Cardiac atrium fibroblast (primary cell): ENCODE measurements around the gene TSPO. TPM values are rescaled to one million over a fixed set of nuclear protein-coding genes. Genes with fewer than 3 reads are reported as not detected.

Source experiments
- total RNA-seq: library from RNA; depleted of rRNA; stranded (reverse); fragments of >200 nt; gene quantifications from 2 replicates; pipeline ENCODE4 v1.2.3, GENCODE V29; 2015

TSPO gene
- total RNA-seq, result 669 and 696 TPM in 2 replicates

DNA sequence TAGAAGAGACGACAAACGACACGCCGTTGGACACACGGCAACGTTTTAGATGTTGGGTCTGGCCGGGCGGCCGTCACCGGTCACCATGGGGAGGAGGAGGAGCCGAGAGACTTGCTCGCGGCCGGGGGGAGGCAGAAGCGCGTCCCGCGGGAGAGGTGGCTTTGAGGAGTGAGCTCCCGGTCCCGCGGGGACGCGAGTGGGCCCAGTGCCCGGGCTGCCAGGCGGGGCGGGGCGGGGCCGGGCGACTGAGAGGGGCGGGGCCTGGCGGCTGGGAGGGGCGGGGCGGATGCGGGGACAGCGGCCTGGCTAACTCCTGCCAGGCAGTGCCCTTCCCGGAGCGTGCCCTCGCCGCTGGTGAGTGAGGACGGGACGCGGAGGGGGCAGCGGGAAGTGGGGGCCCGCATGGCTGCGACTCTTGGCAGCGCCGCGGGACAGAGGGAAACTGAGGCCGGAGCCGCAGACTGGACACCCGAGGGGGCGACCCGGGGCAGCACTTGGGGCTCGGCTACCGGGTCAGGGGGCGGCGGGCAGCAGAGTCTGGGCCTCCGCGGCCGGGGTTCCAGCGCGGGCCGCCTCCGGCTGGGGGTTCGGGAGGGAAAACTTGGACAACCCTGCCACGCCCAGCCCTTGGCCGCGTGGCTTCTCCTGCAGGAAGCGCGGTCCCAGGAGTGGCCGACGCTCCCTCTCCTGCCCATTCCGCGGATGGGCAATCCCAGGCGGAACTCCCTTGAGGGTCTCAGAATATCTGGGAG lies at the start of gene TSPO:
TSS of gene TSPO (plus strand) at position 309 of the 752 bp plus-strand sequence. CDS start 7,680 bp downstream, outside the sequence.

DNA sequence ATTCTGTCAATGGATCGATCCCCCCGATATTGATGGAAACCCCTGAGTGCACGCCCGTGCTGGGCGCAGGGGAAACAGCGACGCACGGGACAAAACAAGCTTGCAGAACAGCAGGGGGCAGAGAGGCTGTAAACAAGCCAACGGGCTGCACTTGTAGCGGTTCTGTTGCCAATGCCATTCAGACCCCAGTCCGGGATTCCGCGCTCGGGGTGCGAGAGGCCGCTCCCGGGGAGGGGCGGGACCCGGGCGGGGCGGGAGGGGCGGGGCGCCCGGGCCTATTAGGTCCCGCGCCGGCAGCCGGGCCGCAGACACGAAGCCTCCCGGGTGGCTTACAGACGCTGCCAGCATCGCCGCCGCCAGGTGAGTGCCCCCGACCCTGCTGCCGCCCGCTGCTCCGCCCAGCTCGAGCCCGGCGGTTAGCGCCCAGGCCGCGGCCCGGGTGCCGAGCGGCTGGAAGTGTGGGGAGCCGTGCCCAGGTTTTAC lies 40.9 kb upstream of the TSPO start, which contains the start of gene BIK:
TSS of gene BIK (plus strand) at position 307 of the 483 bp plus-strand sequence. CDS start 13,273 bp downstream, outside the sequence.

DNA sequence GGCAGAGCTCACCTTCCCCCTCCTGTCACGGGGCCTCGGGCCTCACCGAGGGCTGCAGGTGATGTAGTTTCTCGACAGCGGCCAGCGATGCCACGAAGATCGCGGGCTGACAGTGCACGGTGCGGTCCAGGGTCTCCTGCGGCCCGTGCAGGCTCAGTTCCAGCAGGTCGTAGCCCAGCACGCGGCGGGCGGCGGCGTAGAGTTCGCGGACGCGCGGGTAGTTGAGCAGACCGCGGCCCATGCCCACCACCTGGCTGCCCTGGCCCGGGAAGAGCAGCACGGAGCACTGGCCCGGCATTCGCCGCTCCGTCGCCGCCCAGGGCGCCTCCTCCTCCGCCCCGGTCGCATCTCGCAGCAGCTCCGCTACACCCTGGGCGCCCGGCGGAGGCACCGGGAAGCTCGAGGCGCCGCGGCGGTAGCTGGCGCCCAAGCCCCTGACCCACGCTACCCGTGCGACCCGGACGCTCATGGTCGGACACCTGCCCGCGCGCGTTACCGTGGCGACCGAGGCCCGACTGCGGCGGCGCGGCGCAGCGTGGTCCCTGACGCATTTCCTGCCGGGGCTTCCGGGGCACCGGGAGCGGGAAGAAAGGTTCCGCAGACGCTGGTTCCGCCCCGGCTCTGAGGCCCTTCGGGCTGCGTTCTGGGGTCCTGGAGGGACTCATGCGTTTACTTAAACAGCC lies 8.3 kb upstream of the TSPO start, which contains the start of gene MCAT:
TSS of gene MCAT (minus strand) at position 519 of the 683 bp plus-strand sequence. CDS start at position 469, 50 bp downstream.

DNA sequence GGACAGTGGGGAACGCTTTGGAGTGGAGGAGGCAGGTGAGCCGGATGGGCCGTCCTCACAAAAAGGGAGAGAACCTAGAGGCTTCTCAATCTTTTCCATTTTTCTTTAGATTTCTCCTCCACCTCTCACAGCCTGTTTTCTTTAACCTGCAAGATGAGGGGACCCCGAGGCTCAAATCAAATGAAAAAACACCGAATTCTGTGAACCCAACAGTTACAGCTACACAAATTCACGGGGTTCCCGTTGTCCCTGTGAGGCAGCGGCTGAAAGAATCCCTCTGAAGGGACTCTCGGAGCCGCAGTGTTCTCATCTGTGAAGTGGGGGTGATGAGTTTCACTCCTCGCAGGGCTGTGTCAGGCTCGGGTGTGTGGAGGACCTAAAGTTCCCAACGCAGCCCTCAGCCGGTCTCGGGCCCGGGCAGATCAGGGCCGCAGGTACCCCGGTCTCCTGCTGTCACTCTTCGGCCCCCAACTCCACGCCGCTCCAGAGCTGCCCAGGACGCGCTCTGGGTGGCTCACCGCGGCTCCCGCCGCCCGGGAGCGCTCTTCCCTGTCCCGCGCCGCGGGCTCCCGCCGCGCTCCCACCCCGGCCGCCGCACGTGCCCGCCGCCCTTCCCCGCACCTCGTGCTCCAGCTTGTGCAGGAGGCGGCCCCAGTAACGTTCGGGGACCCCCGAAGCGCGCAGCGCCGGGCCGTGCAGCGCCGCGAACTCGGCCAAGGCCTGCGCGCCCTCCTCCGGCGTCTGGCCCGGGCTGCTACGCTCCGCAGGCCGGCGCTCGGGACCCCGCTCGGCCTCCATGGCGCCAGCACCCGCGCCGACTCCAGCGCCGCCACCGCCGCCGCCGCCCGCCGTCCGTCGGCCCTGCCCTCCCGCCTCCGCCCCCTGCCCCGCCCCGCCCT lies 35.2 kb downstream of the TSPO start, which contains the start of gene TTLL12:
TSS of gene TTLL12 (minus strand) at position 863 of the 899 bp plus-strand sequence. CDS start at position 798, 65 bp downstream.

Other genes with a start within 250 kb of the TSPO start
- gene PACSIN2, start 136.4 kb upstream of the TSPO start, total RNA-seq, result 30.6 and 34.8 TPM in 2 replicates
- gene TTLL1, start 62.2 kb upstream of the TSPO start, total RNA-seq, result 7.8 and 11.0 TPM in 2 replicates
- gene BIK, start 40.8 kb upstream of the TSPO start, total RNA-seq, result not detected in 2 replicates
- 13.4 and 19.8 TPM in 2 replicates for gene MCAT, start 8.2 kb upstream of the TSPO start, total RNA-seq
- 29.8 and 31.3 TPM in 2 replicates for gene TTLL12, start 35.6 kb downstream of the TSPO start, total RNA-seq
- not detected in 2 replicates for gene SCUBE1, start 191.8 kb downstream of the TSPO start, total RNA-seq